Esophagus muscularis mucosa (tissue), 4 donors: ENCODE results near the gene EXOC3L4.

Experiments
- EP300 ChIP-seq: sonication (generic); formaldehyde crosslinking; IDR thresholded peaks from one replicate; pipeline ENCODE4 v1.6.1; 2017; ENCODE audit warnings: antibody characterized with exemption
- POLR2A ChIP-seq: fragments of 450-650 bp; IDR thresholded peaks from one replicate; pipeline ENCODE4 v1.6.1; 2017; ENCODE audit warnings: antibody characterized with exemption, moderate library complexity, mild to moderate bottlenecking, low read depth
- TF ChIP-seq, protein P1 (sequence below), 3 experiments: fragments of 200-600 bp in 2 of 3; fragments of 450-650 bp in 1 of 3; sonication (generic) in 2 of 3; IDR thresholded peaks; one replicate each; pipeline ENCODE4 v1.5.1; 2017 to 2019; ENCODE audit warnings: antibody characterized with exemption in 3 of 3, mild to moderate bottlenecking in 2 of 3, moderate library complexity in 1 of 3

DNA sequence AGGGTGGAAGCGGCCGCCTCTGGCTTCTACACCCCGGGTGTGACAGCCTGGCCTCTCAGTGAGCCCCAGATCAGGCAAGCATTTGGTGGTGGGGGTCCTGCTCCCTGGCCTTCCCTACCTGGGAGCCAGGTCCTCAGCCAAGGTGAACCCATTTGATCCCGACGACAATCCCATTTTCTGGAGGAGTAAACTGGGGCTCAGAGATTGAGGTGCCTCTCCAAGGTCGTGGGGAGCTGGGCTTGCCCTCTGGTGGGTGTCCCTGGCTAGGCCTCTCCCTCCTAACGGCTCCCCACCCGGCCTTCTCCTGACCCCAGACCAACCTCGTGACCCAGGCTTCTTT lies 2.7 kb upstream of the EXOC3L4 start:
- TF ChIP-seq, protein P1, sequence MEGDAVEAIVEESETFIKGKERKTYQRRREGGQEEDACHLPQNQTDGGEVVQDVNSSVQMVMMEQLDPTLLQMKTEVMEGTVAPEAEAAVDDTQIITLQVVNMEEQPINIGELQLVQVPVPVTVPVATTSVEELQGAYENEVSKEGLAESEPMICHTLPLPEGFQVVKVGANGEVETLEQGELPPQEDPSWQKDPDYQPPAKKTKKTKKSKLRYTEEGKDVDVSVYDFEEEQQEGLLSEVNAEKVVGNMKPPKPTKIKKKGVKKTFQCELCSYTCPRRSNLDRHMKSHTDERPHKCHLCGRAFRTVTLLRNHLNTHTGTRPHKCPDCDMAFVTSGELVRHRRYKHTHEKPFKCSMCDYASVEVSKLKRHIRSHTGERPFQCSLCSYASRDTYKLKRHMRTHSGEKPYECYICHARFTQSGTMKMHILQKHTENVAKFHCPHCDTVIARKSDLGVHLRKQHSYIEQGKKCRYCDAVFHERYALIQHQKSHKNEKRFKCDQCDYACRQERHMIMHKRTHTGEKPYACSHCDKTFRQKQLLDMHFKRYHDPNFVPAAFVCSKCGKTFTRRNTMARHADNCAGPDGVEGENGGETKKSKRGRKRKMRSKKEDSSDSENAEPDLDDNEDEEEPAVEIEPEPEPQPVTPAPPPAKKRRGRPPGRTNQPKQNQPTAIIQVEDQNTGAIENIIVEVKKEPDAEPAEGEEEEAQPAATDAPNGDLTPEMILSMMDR (IDR thresholded peaks at IDR 0.05), result no peak
- TF ChIP-seq EP300, result no peak
- no peak for TF ChIP-seq POLR2A
